ENCODE results near the gene ABCA13. TPM values are rescaled to one million over a fixed set of nuclear protein-coding genes. Genes with fewer than 3 reads are reported as not detected.

ABCA13 gene
- total RNA-seq, 1 donor from 2014 or later = not detected

- peaks cover 3% of the 10 kb centered on the region for H3K9me3 Mint-ChIP-seq
- no peak overlapping the region for H3K27ac Mint-ChIP-seq
- peaks cover 7% of the 10 kb centered on the region for H3K27me3 Mint-ChIP-seq
- H3K36me3 Mint-ChIP-seq (ENCODE audit: low read depth) = no peaks in the 10 kb centered on the region
- intact Hi-C loops (cut with micrococcal nuclease) = no loop called here
- H3K4me3 Mint-ChIP-seq = no peak overlapping the region
- no peak for DNase-seq
- no peaks in the 10 kb centered on the region for H3K4me1 Mint-ChIP-seq
These were observed 97.8 kb downstream of the ABCA13 start for GRCh38 chr7:48269066-48269465.

GRCh38 chr7:48274662-48275061 lies 103.4 kb downstream of the ABCA13 start:
- Mint-ChIP-seq H3K27ac (no peak overlapping the region), H3K4me1 (peaks cover 1% of the 10 kb centered on the region), H3K9me3 (peaks cover 3% of the 10 kb centered on the region), H3K27me3 (peaks cover 1% of the 10 kb centered on the region), H3K4me3 (no peak overlapping the region), H3K36me3 (ENCODE audit: low read depth) (no peaks in the 10 kb centered on the region)
- DNase-seq = no peak
- intact Hi-C loops (cut with micrococcal nuclease) = no loop called here

- Mint-ChIP-seq H3K27me3 (peaks cover 1% of the 10 kb centered on the region), H3K27ac (no peak overlapping the region)
- intact Hi-C loops (cut with micrococcal nuclease) = no loop called here
These were observed 108.2 kb downstream of the ABCA13 start for GRCh38 chr7:48279420-48279819.

GRCh38 chr7:48280100-48280499 lies 108.8 kb downstream of the ABCA13 start:
- Mint-ChIP-seq H3K4me1 (peaks cover 8% of the 10 kb centered on the region), H3K27me3 (peaks cover 3% of the 10 kb centered on the region), H3K9me3 (no peaks in the 10 kb centered on the region), H3K27ac (no peak overlapping the region), H3K4me3 (no peak overlapping the region), H3K36me3 (ENCODE audit: low read depth) (no peaks in the 10 kb centered on the region)
- intact Hi-C loops (cut with micrococcal nuclease) = no loop called here
- DNase-seq = no peak

More at GRCh38 chr7:48279420-48279819, 108.2 kb downstream of the ABCA13 start:
- no peak for DNase-seq
- Mint-ChIP-seq H3K36me3 (ENCODE audit: low read depth) (no peaks in the 10 kb centered on the region), H3K4me1 (peaks cover 8% of the 10 kb centered on the region), H3K4me3 (no peak overlapping the region), H3K9me3 (no peaks in the 10 kb centered on the region)

- no peaks in the 10 kb centered on the region for H3K9me3 Mint-ChIP-seq
- peaks cover 10% of the 10 kb centered on the region for H3K27me3 Mint-ChIP-seq
- no peaks in the 10 kb centered on the region for H3K36me3 Mint-ChIP-seq (ENCODE audit: low read depth)
- DNase-seq = peak; percentile 42
- no peak overlapping the region for H3K4me3 Mint-ChIP-seq
- peaks cover 5% of the 10 kb centered on the region for H3K4me1 Mint-ChIP-seq
- intact Hi-C loops (cut with micrococcal nuclease) = no loop called here
- no peak overlapping the region for H3K27ac Mint-ChIP-seq
These were observed 114.1 kb downstream of the ABCA13 start for GRCh38 chr7:48285373-48285772.

GRCh38 chr7:48286836-48287235 lies 115.6 kb downstream of the ABCA13 start:
- Mint-ChIP-seq H3K36me3 (ENCODE audit: low read depth) (no peaks in the 10 kb centered on the region), H3K27me3 (peaks cover 9% of the 10 kb centered on the region), H3K4me3 (no peak overlapping the region), H3K9me3 (no peaks in the 10 kb centered on the region), H3K27ac (no peak overlapping the region), H3K4me1 (no peaks in the 10 kb centered on the region)
- peak; percentile 37 for DNase-seq
- intact Hi-C loops (cut with micrococcal nuclease) = no loop called here

GRCh38 chr7:48289656-48290055 lies 118.4 kb downstream of the ABCA13 start:
- Mint-ChIP-seq H3K9me3 (no peaks in the 10 kb centered on the region), H3K36me3 (ENCODE audit: low read depth) (no peaks in the 10 kb centered on the region), H3K4me3 (no peak overlapping the region), H3K4me1 (no peaks in the 10 kb centered on the region), H3K27me3 (peaks cover 9% of the 10 kb centered on the region), H3K27ac (no peak overlapping the region)
- DNase-seq = peak; percentile 13
- intact Hi-C loops (cut with micrococcal nuclease) = loop anchor here (10.0 kb wide), 1 partner anchor 585 kb away; no protein-coding TSS in a partner anchor

GRCh38 chr7:48292949-48293348 lies 121.7 kb downstream of the ABCA13 start:
- Mint-ChIP-seq H3K27ac (no peak overlapping the region), H3K4me1 (no peaks in the 10 kb centered on the region), H3K4me3 (no peak overlapping the region), H3K9me3 (no peaks in the 10 kb centered on the region), H3K27me3 (no peaks in the 10 kb centered on the region), H3K36me3 (ENCODE audit: low read depth) (no peaks in the 10 kb centered on the region)
- DNase-seq = no peak
- intact Hi-C loops (cut with micrococcal nuclease) = loop anchor here (10.0 kb wide), 1 partner anchor 582 kb away; no protein-coding TSS in a partner anchor

GRCh38 chr7:48295296-48295971 lies 124.2 kb downstream of the ABCA13 start:
- H3K27me3 Mint-ChIP-seq = no peaks in the 10 kb centered on the region
- DNase-seq = no peak
- H3K4me1 Mint-ChIP-seq = peaks cover 4% of the 10 kb centered on the region
- H3K9me3 Mint-ChIP-seq = no peaks in the 10 kb centered on the region
- H3K27ac Mint-ChIP-seq = no peak overlapping the region
- no peak overlapping the region for H3K4me3 Mint-ChIP-seq
- intact Hi-C loops (cut with micrococcal nuclease) = loop anchor here (10.0 kb wide), 1 partner anchor 579 kb away; no protein-coding TSS in a partner anchor
- H3K36me3 Mint-ChIP-seq (ENCODE audit: low read depth) = no peaks in the 10 kb centered on the region

GRCh38 chr7:48296966-48297365 lies 125.7 kb downstream of the ABCA13 start:
- H3K4me1 Mint-ChIP-seq = peaks cover 4% of the 10 kb centered on the region
- no peak overlapping the region for H3K27ac Mint-ChIP-seq
- no peaks in the 10 kb centered on the region for H3K9me3 Mint-ChIP-seq
- DNase-seq = no peak
- no peak overlapping the region for H3K4me3 Mint-ChIP-seq
- H3K36me3 Mint-ChIP-seq (ENCODE audit: low read depth) = no peaks in the 10 kb centered on the region
- intact Hi-C loops (cut with micrococcal nuclease) = loop anchor here (10.0 kb wide), 1 partner anchor 578 kb away; no protein-coding TSS in a partner anchor
- H3K27me3 Mint-ChIP-seq = peaks cover 2% of the 10 kb centered on the region

GRCh38 chr7:48298779-48299178 lies 127.5 kb downstream of the ABCA13 start:
- peak overlapping the region; percentile 10 for H3K27ac Mint-ChIP-seq
- intact Hi-C loops (cut with micrococcal nuclease) = loop anchor here (1.0 to 10.0 kb wide), 5 partner anchors 43 to 576 kb away; partner anchors contain the start of gene UPP1
- H3K27me3 Mint-ChIP-seq = peaks cover 2% of the 10 kb centered on the region
- H3K9me3 Mint-ChIP-seq = no peaks in the 10 kb centered on the region
- peak; percentile 59 for DNase-seq
- no peak overlapping the region for H3K4me3 Mint-ChIP-seq
- H3K4me1 Mint-ChIP-seq = peaks cover 4% of the 10 kb centered on the region
- H3K36me3 Mint-ChIP-seq (ENCODE audit: low read depth) = no peaks in the 10 kb centered on the region

- Mint-ChIP-seq H3K36me3 (ENCODE audit: low read depth) (no peaks in the 10 kb centered on the region), H3K27me3 (peaks cover 2% of the 10 kb centered on the region), H3K4me3 (no peak overlapping the region), H3K9me3 (no peaks in the 10 kb centered on the region), H3K4me1 (peaks cover 4% of the 10 kb centered on the region), H3K27ac (no peak overlapping the region)
- intact Hi-C loops (cut with micrococcal nuclease) = loop anchor here (1.0 to 10.0 kb wide), 4 partner anchors 116 to 575 kb away; partner anchors contain the start of gene UPP1
- peak; percentile 83 for DNase-seq
These were observed 128.4 kb downstream of the ABCA13 start for GRCh38 chr7:48299580-48300169.

GRCh38 chr7:48300301-48300700 lies 129.0 kb downstream of the ABCA13 start:
- intact Hi-C loops (cut with micrococcal nuclease) = no loop called here
- no peaks in the 10 kb centered on the region for H3K36me3 Mint-ChIP-seq (ENCODE audit: low read depth)
- peaks cover 2% of the 10 kb centered on the region for H3K27me3 Mint-ChIP-seq
- no peaks in the 10 kb centered on the region for H3K9me3 Mint-ChIP-seq
- H3K27ac Mint-ChIP-seq = no peak overlapping the region
- no peak overlapping the region for H3K4me3 Mint-ChIP-seq
- H3K4me1 Mint-ChIP-seq = peaks cover 4% of the 10 kb centered on the region
- no peak for DNase-seq

- Mint-ChIP-seq H3K9me3 (no peaks in the 10 kb centered on the region), H3K4me1 (peaks cover 4% of the 10 kb centered on the region), H3K27ac (no peak overlapping the region), H3K27me3 (peaks cover 2% of the 10 kb centered on the region), H3K36me3 (ENCODE audit: low read depth) (no peaks in the 10 kb centered on the region), H3K4me3 (no peak overlapping the region)
- DNase-seq = no peak
- intact Hi-C loops (cut with micrococcal nuclease) = no loop called here
These were observed 129.9 kb downstream of the ABCA13 start for GRCh38 chr7:48301201-48301600.

Data from activated CD4-positive, alpha-beta T cell treated with anti-CD3 and anti-CD28 coated beads, Interleukin-2, amount 10 ng/mL, durations not matched to agents 24 days and 14 days (primary cell).